Osteocyte (in vitro differentiated cells): ENCODE data around the gene NCF4. TPM values are rescaled to one million over a fixed set of nuclear protein-coding genes. Genes with fewer than 3 reads are reported as not detected.

Source experiments
- DNase-seq: peaks from one replicate; pipeline ENCODE4 v3.0.0; 2021; ENCODE audit warnings: mixed read lengths; ENCODE audit not compliant: unreplicated experiment; ENCODE audit errors: extremely low spot score
- H3K27ac Mint-ChIP-seq: one replicate; pipeline ENCODE4 v1.8.0; 2021; ENCODE audit warnings: mild to moderate bottlenecking, mixed read lengths; ENCODE audit not compliant: unreplicated experiment
- H3K27me3 Mint-ChIP-seq: one replicate; pipeline ENCODE4 v1.8.0; 2021; ENCODE audit warnings: mixed read lengths; ENCODE audit not compliant: unreplicated experiment
- H3K36me3 Mint-ChIP-seq: one replicate; pipeline ENCODE4 v1.8.0; 2021; ENCODE audit warnings: mixed read lengths; ENCODE audit not compliant: unreplicated experiment
- H3K4me1 Mint-ChIP-seq: one replicate; pipeline ENCODE4 v1.8.0; 2021; ENCODE audit warnings: mixed read lengths; ENCODE audit not compliant: unreplicated experiment
- H3K4me3 Mint-ChIP-seq: one replicate; pipeline ENCODE4 v1.8.0; 2021; ENCODE audit warnings: mild to moderate bottlenecking, moderate library complexity, mixed read lengths; ENCODE audit not compliant: unreplicated experiment
- H3K9me3 Mint-ChIP-seq: one replicate; pipeline ENCODE4 v1.8.0; 2021; ENCODE audit warnings: mixed read lengths; ENCODE audit not compliant: unreplicated experiment
- total RNA-seq: library from RNA; stranded (reverse); gene quantifications from 2 replicates; pipeline ENCODE4 v1.2.1, GENCODE V29; 2021
- TF ChIP-seq, protein P1 (sequence below): fragments of 200-600 bp; sonication (generic); IDR thresholded peaks from 2 replicates; pipeline ENCODE4 v1.5.0; 2021; ENCODE audit warnings: antibody characterized with exemption, mild to moderate bottlenecking, moderate library complexity

The NCF4 gene
- total RNA-seq, 1 donor from 2014 or later, result not detected

DNA sequence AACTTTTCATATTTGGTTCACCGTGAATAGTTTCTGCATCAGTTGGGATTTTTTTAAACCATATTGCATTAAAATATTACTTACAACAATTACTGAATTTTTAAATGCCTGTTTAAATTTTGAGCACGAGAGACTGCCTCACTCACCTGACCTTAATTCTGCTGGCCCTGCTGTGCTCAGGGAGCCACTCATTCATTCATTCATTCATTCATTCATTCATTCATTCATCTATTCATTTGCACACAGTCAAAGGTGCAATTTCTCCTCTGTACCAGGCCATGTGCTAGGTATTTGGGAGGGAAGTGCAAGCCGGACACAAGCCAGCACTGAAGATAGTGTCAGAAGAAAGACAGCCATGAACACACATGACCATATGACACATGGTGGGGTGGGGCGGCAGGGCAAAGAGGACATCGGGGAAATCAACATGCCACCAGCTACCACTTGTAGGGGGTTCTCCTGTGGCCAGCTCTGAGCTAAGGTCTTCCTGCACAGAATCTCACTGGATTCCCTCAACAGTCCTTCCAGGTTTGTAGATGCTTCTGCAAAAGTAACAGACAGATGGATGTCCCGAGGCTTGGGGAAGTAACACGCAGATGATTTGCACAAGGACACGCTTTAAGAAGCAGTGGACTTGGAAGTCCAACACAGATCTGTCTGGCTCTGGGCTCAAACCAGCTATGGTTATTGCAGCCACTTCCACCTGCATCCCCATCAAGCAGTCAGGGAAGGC lies 52.1 kb downstream of the NCF4 start:
- TF ChIP-seq, protein P1, sequence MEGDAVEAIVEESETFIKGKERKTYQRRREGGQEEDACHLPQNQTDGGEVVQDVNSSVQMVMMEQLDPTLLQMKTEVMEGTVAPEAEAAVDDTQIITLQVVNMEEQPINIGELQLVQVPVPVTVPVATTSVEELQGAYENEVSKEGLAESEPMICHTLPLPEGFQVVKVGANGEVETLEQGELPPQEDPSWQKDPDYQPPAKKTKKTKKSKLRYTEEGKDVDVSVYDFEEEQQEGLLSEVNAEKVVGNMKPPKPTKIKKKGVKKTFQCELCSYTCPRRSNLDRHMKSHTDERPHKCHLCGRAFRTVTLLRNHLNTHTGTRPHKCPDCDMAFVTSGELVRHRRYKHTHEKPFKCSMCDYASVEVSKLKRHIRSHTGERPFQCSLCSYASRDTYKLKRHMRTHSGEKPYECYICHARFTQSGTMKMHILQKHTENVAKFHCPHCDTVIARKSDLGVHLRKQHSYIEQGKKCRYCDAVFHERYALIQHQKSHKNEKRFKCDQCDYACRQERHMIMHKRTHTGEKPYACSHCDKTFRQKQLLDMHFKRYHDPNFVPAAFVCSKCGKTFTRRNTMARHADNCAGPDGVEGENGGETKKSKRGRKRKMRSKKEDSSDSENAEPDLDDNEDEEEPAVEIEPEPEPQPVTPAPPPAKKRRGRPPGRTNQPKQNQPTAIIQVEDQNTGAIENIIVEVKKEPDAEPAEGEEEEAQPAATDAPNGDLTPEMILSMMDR, result no peak
- Mint-ChIP-seq H3K36me3 (no peaks in the 10 kb centered on the region), H3K27me3 (peaks cover 11% of the 10 kb centered on the region), H3K27ac (peak overlapping the region; percentile 23), H3K4me1 (peaks cover 28% of the 10 kb centered on the region), H3K9me3 (no peaks in the 10 kb centered on the region), H3K4me3 (no peak overlapping the region)
- no peak for DNase-seq

DNA sequence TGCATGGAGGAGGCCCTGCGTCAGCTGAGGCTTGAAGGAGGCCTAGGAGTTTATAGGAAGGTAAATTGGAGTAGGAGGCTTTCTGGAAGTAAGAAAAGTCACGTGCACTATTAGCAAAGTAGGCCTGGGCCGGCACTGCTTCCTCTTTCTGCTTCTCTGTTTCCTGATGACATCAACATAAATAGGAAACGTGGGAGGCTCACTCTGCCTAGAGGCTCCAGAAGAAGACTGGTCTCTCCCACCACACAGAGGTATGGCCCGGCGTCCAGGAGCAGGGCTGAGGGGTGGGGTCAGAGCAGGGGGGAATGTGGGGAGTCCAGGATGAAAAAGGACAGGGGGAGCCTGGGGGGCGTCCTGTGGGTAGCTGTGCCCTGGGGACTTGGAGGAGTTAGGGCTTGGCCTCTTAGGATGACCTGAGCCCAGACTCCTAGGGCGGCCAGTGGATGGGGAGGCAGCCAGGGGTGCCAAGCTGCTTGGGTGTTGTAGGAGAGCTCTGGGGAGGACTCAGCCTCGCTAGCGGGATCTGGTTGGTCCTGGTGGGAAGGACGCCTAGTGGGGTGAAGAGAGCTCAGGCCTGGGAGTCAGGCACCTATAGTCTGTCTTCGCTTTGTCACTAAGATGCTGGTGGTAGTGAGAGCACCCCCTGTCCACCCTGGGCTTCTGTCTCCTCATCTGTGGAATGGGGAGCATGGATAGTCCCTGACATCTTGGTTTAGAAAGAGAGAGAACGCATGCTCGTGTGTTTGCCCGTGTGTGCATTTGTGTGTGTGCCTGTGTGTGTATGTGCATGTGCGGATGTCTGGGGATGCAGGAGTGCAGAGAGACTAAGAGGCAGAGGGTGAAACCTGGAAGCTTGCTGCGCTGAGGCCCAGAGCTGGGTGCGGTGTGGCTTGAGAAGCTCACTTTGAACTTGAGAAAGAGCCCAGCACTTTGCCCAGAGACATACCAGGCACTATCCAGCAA lies 52.9 kb downstream of the NCF4 start, which contains the start of gene CSF2RB:
TSS of gene CSF2RB (plus strand) at position 202 of the 963 bp plus-strand sequence. CDS start 8,580 bp downstream, outside the sequence.
- no peaks in the 10 kb centered on the region for H3K9me3 Mint-ChIP-seq
- H3K4me1 Mint-ChIP-seq, result peaks cover 28% of the 10 kb centered on the region
- TF ChIP-seq, protein P1, result no peak
- peaks cover 17% of the 10 kb centered on the region for H3K27me3 Mint-ChIP-seq
- no peaks in the 10 kb centered on the region for H3K36me3 Mint-ChIP-seq
- no peak within 1 kb of the TSS for H3K4me3 Mint-ChIP-seq
- peak within 1 kb of the TSS; percentile 23 for H3K27ac Mint-ChIP-seq
- no peak for DNase-seq

DNA sequence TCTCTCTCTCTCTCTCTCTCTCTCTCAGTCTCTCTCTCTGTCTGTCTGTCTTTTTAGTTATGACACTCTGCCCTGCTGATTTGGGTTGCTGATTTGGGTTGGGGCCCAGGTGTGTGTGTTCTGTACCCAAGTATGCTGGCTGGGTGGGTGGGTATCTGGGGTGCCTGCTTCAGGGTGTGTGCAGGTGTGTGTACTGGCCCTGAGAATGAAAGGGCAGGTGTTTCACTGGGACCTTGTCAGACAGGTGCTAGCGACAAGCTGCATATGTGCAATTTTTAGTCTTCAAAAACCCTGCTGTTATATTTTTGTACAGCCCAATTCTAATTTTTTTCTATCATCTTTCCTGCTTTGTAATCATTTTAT lies 53.6 kb downstream of the NCF4 start:
- TF ChIP-seq, protein P1, result no peak
- no peak for DNase-seq
- peaks cover 17% of the 10 kb centered on the region for H3K27me3 Mint-ChIP-seq

DNA sequence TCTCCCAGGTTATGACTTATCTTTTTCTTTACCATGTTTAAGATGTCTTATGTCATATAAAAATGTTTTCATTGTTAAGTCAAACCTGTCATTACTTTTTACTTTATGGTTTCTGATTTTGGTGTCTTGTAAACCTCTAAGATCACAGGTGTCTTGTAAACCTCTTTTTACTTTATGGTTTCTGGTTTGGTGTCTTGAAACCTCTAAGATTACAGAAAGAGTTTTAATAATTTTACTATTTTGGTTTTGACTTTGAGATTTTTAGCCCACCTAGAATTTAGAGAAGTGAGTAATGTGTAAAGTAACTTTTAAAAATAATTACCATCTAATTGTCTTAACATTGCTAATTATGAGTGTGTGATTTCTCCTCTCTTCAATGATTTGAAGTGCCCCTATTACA lies 55.2 kb downstream of the NCF4 start:
- Mint-ChIP-seq H3K27ac (no peak overlapping the region), H3K4me1 (peaks cover 23% of the 10 kb centered on the region), H3K36me3 (no peaks in the 10 kb centered on the region), H3K4me3 (no peak overlapping the region), H3K27me3 (peaks cover 20% of the 10 kb centered on the region), H3K9me3 (no peaks in the 10 kb centered on the region)
- no peak for DNase-seq
- TF ChIP-seq, protein P1, result no peak

More for the DNA sequence above, 53.6 kb downstream of the NCF4 start:
- Mint-ChIP-seq H3K4me1 (peaks cover 28% of the 10 kb centered on the region), H3K9me3 (no peaks in the 10 kb centered on the region), H3K36me3 (no peaks in the 10 kb centered on the region), H3K27ac (no peak overlapping the region), H3K4me3 (no peak overlapping the region)
